K562 (cell line): Measurements from ENCODE around the gene ACTN3. TPM values are rescaled to one million over a fixed set of nuclear protein-coding genes. Genes with fewer than 3 reads are reported as not detected.

Source experiments
- ATAC-seq: fragments of 200-7000 bp; cut with Tn5 transposase; 3 replicates; pipeline ENCODE4 v1.9.1; 2020; ENCODE audit warnings: moderate library complexity
- BruUV-seq: library from RNA; stranded (reverse); fragments of 400-500 nt; replicated peaks from 2 replicates; lab custom pipeline; 2021; lab: Mats Ljungman, UMichigan
- CTCF ChIA-PET: fragments of 300-600 bp; formaldehyde crosslinking; extraction: SDS; loops from one replicate; lab custom pipeline; 2021; ENCODE audit warnings: low intra/inter-chr PET ratio; lab: Yijun Ruan, JAX
- POLR2A ChIA-PET: fragments of 300-600, 350-650 bp; sonication (Branson Sonifier 250); formaldehyde crosslinking; extraction: SDS; loops from one replicate; lab custom pipeline; 2021; ENCODE audit warnings: antibody characterized with exemption, inconsistent platforms; lab: Yijun Ruan, JAX
- DNase-seq, 4 experiments: peaks; one replicate each; pipeline versions ENCODE4 v3.0.0 to v3.0.0-alpha.2; 2011 to 2018; ENCODE audit warnings: low spot score in 3 of 4, mixed read lengths in 3 of 4; ENCODE audit errors: extremely low read depth in 1 of 4
- FAIRE-seq: peaks from 2 replicates; lab custom pipeline; 2011; peaks lifted over from hg19 to GRCh38; lab: Jason Lieb, UNC
- H2AFZ ChIP-seq: 2 replicates; pipeline ENCODE4 v1.6.0; 2011; ENCODE audit warnings: low read depth, low read length, control low read depth, inconsistent platforms
- H3K27ac ChIP-seq: fragments of 200-600 bp; 3 replicates; pipeline ENCODE4 v1.8.0; 2011; ENCODE audit warnings: low read depth, mild to moderate bottlenecking, control low read depth, inconsistent platforms, low read length, moderate library complexity, mixed read lengths; ENCODE audit errors: extremely low read depth
- H3K27me3 ChIP-seq, 2 experiments: fragments of 300-600 bp in 1 of 2; 2 replicates in 1 of 2; 3 replicates in 1 of 2; pipeline versions ENCODE4 v1.6.0 to v1.8.0; 2011; ENCODE audit warnings: inconsistent platforms in 2 of 2, low read length in 2 of 2, mild to moderate bottlenecking in 1 of 2, mixed read lengths in 1 of 2, moderate library complexity in 1 of 2; ENCODE audit not compliant: control insufficient read depth in 2 of 2, insufficient read depth in 2 of 2
- H3K36me3 ChIP-seq: fragments of 300-600 bp; 3 replicates; pipeline ENCODE4 v1.8.0; 2011; ENCODE audit warnings: mild to moderate bottlenecking, low read length, inconsistent platforms; ENCODE audit not compliant: control insufficient read depth, insufficient read depth
- H3K4me1 ChIP-seq, 2 experiments: fragments of 200-600 bp in 1 of 2; replicated peaks in 1 of 2; 2 replicates in 1 of 2; 3 replicates in 1 of 2; pipeline versions ENCODE4 v1.5.1 to v1.8.0; 2011; ENCODE audit warnings: inconsistent platforms in 2 of 2, low read length in 2 of 2, mild to moderate bottlenecking in 1 of 2, mixed read lengths in 1 of 2, moderate library complexity in 1 of 2; ENCODE audit not compliant: control insufficient read depth in 2 of 2, insufficient read depth in 2 of 2
- H3K4me2 ChIP-seq: 2 replicates; pipeline ENCODE4 v1.6.1; 2011; ENCODE audit warnings: low read length, control low read depth, inconsistent platforms, mixed read lengths; ENCODE audit not compliant: insufficient read depth
- H3K4me3 ChIP-seq: fragments of 200-600 bp; sonication (generic), shearing (Covaris generic); 2 replicates; pipeline ENCODE4 v1.5.1; 2016; ENCODE audit warnings: control low read depth, inconsistent platforms
- H3K79me2 ChIP-seq: fragments of 200-600 bp; 3 replicates; pipeline ENCODE4 v1.8.0; 2011; ENCODE audit warnings: low read length, inconsistent platforms; ENCODE audit not compliant: control insufficient read depth, insufficient read depth
- H3K9ac ChIP-seq, 2 experiments: 2 replicates each; pipeline versions ENCODE4 v1.6.0 to v1.6.1; 2011; ENCODE audit warnings: low read depth in 2 of 2, low read length in 2 of 2, control low read depth in 1 of 2, inconsistent platforms in 1 of 2, mild to moderate bottlenecking in 1 of 2, mixed read lengths in 1 of 2; ENCODE audit not compliant: insufficient read depth in 1 of 2
- H3K9me1 ChIP-seq: one replicate; pipeline ENCODE4 v1.6.0; 2011; ENCODE audit warnings: inconsistent platforms, mild to moderate bottlenecking, low read length, moderate library complexity; ENCODE audit not compliant: control insufficient read depth, insufficient read depth
- H3K9me3 ChIP-seq: replicated peaks from 2 replicates; pipeline ENCODE4 v1.5.1; 2011; ENCODE audit warnings: low read depth, low read length, inconsistent platforms; ENCODE audit not compliant: control insufficient read depth, insufficient read depth
- H4K20me1 ChIP-seq: replicated peaks from 2 replicates; pipeline ENCODE4 v1.6.1; 2011; ENCODE audit warnings: low read length, inconsistent platforms, mixed read lengths; ENCODE audit not compliant: control insufficient read depth, insufficient read depth
- CBFA2T3 ChIP-seq: fragments of 450-650 bp; IDR thresholded peaks from 2 replicates; pipeline ENCODE4 v1.6.1; 2017
- CCNT2 ChIP-seq: IDR thresholded peaks from 2 replicates; pipeline ENCODE4 v1.6.1; 2011; ENCODE audit warnings: borderline replicate concordance, low read depth, mild to moderate bottlenecking, moderate library complexity, mixed read lengths, low read length; ENCODE audit not compliant: insufficient read length; ENCODE audit errors: extremely low read depth
- CHD2 ChIP-seq: IDR thresholded peaks from 2 replicates; pipeline ENCODE4 v1.6.1; 2011; ENCODE audit warnings: low read depth, low read length
- EP400 ChIP-seq: fragments of 450-650 bp; IDR thresholded peaks from 2 replicates; pipeline ENCODE4 v1.6.1; 2017; ENCODE audit warnings: antibody characterized with exemption, mild to moderate bottlenecking, moderate library complexity
- HEY1 ChIP-seq: fragments of 250-450 bp; sonication (Bioruptor Pico); IDR thresholded peaks from 2 replicates; pipeline ENCODE4 v1.5.0; 2020; ENCODE audit warnings: mild to moderate bottlenecking, moderate library complexity, borderline replicate concordance
- HMGN3 ChIP-seq: IDR thresholded peaks from 2 replicates; pipeline ENCODE4 v1.6.1; 2011; ENCODE audit warnings: borderline replicate concordance, low read depth, mild to moderate bottlenecking, mixed read lengths, low read length; ENCODE audit not compliant: insufficient read length; ENCODE audit errors: extremely low read depth
- JUN ChIP-seq, 2 experiments: sonication (generic) in 1 of 2; formaldehyde crosslinking in 1 of 2; IDR thresholded peaks; 2 replicates each; pipeline versions ENCODE4 v1.6.1 to v1.8.0; 2012 to 2022; ENCODE audit warnings: borderline replicate concordance in 2 of 2, mild to moderate bottlenecking in 2 of 2, improper control_type of control experiment in 1 of 2, low read depth in 1 of 2, low read length in 1 of 2, missing genetic modification reagents in 1 of 2
- MYC ChIP-seq, 2 experiments: fragments of 250-450 bp in 1 of 2; sonication (Bioruptor Pico) in 1 of 2; IDR thresholded peaks; 2 replicates each; pipeline versions ENCODE4 v1.5.1 to v1.6.1; 2012 to 2021; ENCODE audit warnings: low read depth in 2 of 2, borderline replicate concordance in 1 of 2, improper control_type of control experiment in 1 of 2, low read length in 1 of 2, mild to moderate bottlenecking in 1 of 2, moderate library complexity in 1 of 2
- NCOA6 ChIP-seq: fragments of 450-650 bp; IDR thresholded peaks from 2 replicates; pipeline ENCODE4 v1.6.1; 2017; ENCODE audit warnings: mild to moderate bottlenecking
- NFIC ChIP-seq: fragments of 450-650 bp; IDR thresholded peaks from 2 replicates; pipeline ENCODE4 v1.6.1; 2017; ENCODE audit warnings: mild to moderate bottlenecking, inconsistent platforms
- NFXL1 ChIP-seq: fragments of 450-650 bp; formaldehyde crosslinking; IDR thresholded peaks from 2 replicates; pipeline ENCODE4 v1.4.0; 2021; ENCODE audit warnings: mild to moderate bottlenecking
- PHB2 ChIP-seq: fragments of 450-650 bp; IDR thresholded peaks from 2 replicates; pipeline ENCODE4 v1.6.1; 2017; ENCODE audit warnings: low read depth
- RCOR1 ChIP-seq, 2 experiments: IDR thresholded peaks; 2 replicates each; pipeline ENCODE4 v1.6.1; 2012; ENCODE audit warnings: low read depth in 2 of 2, low read length in 2 of 2, borderline replicate concordance in 1 of 2, improper control_type of control experiment in 1 of 2
- RFX1 ChIP-seq: fragments of 450-650 bp; IDR thresholded peaks from 2 replicates; pipeline ENCODE4 v1.6.1; 2016; ENCODE audit warnings: mild to moderate bottlenecking, moderate library complexity
- TAF1 ChIP-seq: IDR thresholded peaks from 2 replicates; pipeline ENCODE4 v1.6.1; 2011; ENCODE audit warnings: mild to moderate bottlenecking, low read length, moderate library complexity; ENCODE audit not compliant: insufficient read depth, control insufficient read depth, severe bottlenecking; ENCODE audit errors: extremely low read depth
- ZNF133 ChIP-seq: fragments of 250-450 bp; sonication (Bioruptor Pico); IDR thresholded peaks from 2 replicates; pipeline ENCODE4 v1.4.0; 2020; ENCODE audit warnings: mild to moderate bottlenecking
- WGBS: fragments of 100-300 bp; shearing (Covaris generic); methylation state at CpG from one replicate; pipeline ENCODE4 v1.1.6; 2016; ENCODE audit warnings: low coverage, mixed read lengths; ENCODE audit not compliant: insufficient coverage; ENCODE audit errors: missing lambda C conversion rate; 5-methylcytosine and 5-hydroxymethylcytosine counted together
- in situ Hi-C: fragments of 300-500 bp; cut with MboI; formaldehyde crosslinking; loops from 4 replicates; pipeline ENCODE4 v1.15.0; 2018; ENCODE audit warnings: inconsistent platforms, mixed read lengths
- intact Hi-C: fragments of 100-400 bp; cut with micrococcal nuclease; formaldehyde crosslinking; loops from 2 replicates; pipeline ENCODE4 v1.14.2; 2022
- polyA plus RNA-seq, 8 experiments: library from polyadenylated mRNA; depleted of rRNA in 4 of 8; stranded (reverse) in 5 of 8; unstranded in 3 of 8; fragments of >200 nt; fragmentation: Nextera tagmentation in 2 of 8; fragmentation: Illumina TruSeq in 1 of 8; extraction: Ambion mirVana in 2 of 8; extraction: Trizol in 1 of 8; gene quantifications; 2 replicates each; pipeline versions ENCODE4 v1.2.1 to v1.2.3, GENCODE V29; 2011 to 2014; ENCODE audit warnings: inconsistent platforms in 1 of 8, missing spikeins in 1 of 8
- total RNA-seq, 7 experiments: library from RNA; depleted of rRNA in 6 of 7; stranded (reverse); fragments of >200 nt in 6 of 7; fragmentation: Illumina TruSeq in 2 of 7; extraction: Trizol in 2 of 7; gene quantifications; 2 replicates each; pipeline versions ENCODE4 v1.2.1 to v1.2.3, GENCODE V29; 2011 to 2021; ENCODE audit warnings: low replicate concordance in 1 of 7
- TF ChIP-seq, protein P1 (sequence below), 2 experiments: fragments of 200-800 bp in 1 of 2; sonication (Bioruptor generic) in 1 of 2; sonication (generic) in 1 of 2; formaldehyde crosslinking in 1 of 2; IDR thresholded peaks in 1 of 2; conservative IDR thresholded peaks in 1 of 2; 2 replicates each; pipeline versions ENCODE4 v1.5.0 to v1.6.1; 2016 to 2020; ENCODE audit warnings: missing compliant biosample characterization in 1 of 2, missing genetic modification characterization in 1 of 2, missing genetic modification reagents in 1 of 2

Gene ACTN3
- total and polyA plus RNA-seq, 9 of the 15 experiments (the other 6 are each of a cell fraction or from before 2014, with no cell fraction given): not detected

GRCh38 chr11:66595245-66595904 is 48.7 kb downstream of the ACTN3 start:
- no TSS peak for BruUV-seq
- Histone ChIP-seq H3K9me1 (no peaks in the 10 kb centered on the region), H3K9me3 (no peaks in the 10 kb centered on the region), H2AFZ (peak overlapping the region; percentile 25; the same call in 1 of the 2 replicates), H4K20me1 (no peaks in the 10 kb centered on the region), H3K4me3 (peak overlapping the region; percentile 0; the same call in 1 of the 2 replicates), H3K4me2 (peak overlapping the region; percentile 68), H3K27me3 (no peaks in the 10 kb centered on the region), H3K79me2 (peaks cover 26% of the 10 kb centered on the region), H3K9ac (peak overlapping the region; percentile 40 to 66), H3K4me1 (peaks cover 32 to 57% of the 10 kb centered on the region in 2 experiments), H3K27ac (peak overlapping the region; percentile 64), H3K36me3 (peaks cover 28% of the 10 kb centered on the region; the same call in 2 of the 3 replicates)
- peak; percentile 24 for ATAC-seq
- ChIA-PET POLR2A (interaction anchor here (0.6 to 1.6 kb wide), 10 partner anchors 10 to 64 kb away, joined by 3 to 7 read pairs (median 4); no protein-coding TSS in a partner anchor), CTCF (no interaction called here)
- in situ Hi-C loops (no loop called here), intact Hi-C loops (no loop called here)
- WGBS: 11% methylated on average over 5 of the region's 5 CpGs
- peak; percentile 35 to 72 (median 48) for DNase-seq
- peak; percentile 85 for FAIRE-seq
- no peak for TF ChIP-seq HMGN3
- no peak for TF ChIP-seq EP400
- no peak for TF ChIP-seq ZNF133 (CRISPR knock-in tag)
- no peak for TF ChIP-seq HEY1
- no peak for TF ChIP-seq CBFA2T3
- no peak for TF ChIP-seq CCNT2
- no peak for TF ChIP-seq MYC (IDR thresholded peaks at IDR 0.05; ENCODE audit: low read depth, low read length)
- no peak for TF ChIP-seq MYC (CRISPR knock-in tag; IDR thresholded peaks at IDR 0.05; ENCODE audit: borderline replicate concordance, low read depth)
- no peak for TF ChIP-seq NCOA6
- no peak for TF ChIP-seq JUN (IDR thresholded peaks at IDR 0.05; ENCODE audit: borderline replicate concordance, low read depth, low read length)
- TF ChIP-seq JUN (CRISPR knock-in tag; IDR thresholded peaks at IDR 0.05; ENCODE audit: borderline replicate concordance): no peak
- no peak for TF ChIP-seq CHD2
- TF ChIP-seq RFX1: peak; percentile 73
- peak; percentile 85 for TF ChIP-seq NFIC
- TF ChIP-seq, protein P1, sequence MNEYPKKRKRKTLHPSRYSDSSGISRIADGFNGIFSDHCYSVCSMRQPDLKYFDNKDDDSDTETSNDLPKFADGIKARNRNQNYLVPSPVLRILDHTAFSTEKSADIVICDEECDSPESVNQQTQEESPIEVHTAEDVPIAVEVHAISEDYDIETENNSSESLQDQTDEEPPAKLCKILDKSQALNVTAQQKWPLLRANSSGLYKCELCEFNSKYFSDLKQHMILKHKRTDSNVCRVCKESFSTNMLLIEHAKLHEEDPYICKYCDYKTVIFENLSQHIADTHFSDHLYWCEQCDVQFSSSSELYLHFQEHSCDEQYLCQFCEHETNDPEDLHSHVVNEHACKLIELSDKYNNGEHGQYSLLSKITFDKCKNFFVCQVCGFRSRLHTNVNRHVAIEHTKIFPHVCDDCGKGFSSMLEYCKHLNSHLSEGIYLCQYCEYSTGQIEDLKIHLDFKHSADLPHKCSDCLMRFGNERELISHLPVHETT (CRISPR knock-in tag; conservative IDR thresholded peaks at IDR 0.05 in 1 of 2, IDR thresholded peaks at IDR 0.05 in 1 of 2): 0 out of 4 replicates have a peak, but pooled peaks of 1 of the 2 experiments have one; percentile 43
- no peak for TF ChIP-seq TAF1
- no peak for TF ChIP-seq PHB2
- no peak for TF ChIP-seq NFXL1 (CRISPR knock-in tag)
- peak in 1 of 2 experiments; percentile 42; a peak in 1 of 4 replicates for TF ChIP-seq RCOR1 (IDR thresholded peaks at IDR 0.05; ENCODE audit: borderline replicate concordance in 1 of 2, low read depth in 2 of 2, low read length in 2 of 2)
